CD4-positive, alpha-beta T cell (primary cell): ENCODE results near the gene COL28A1. TPM values are rescaled to one million over a fixed set of nuclear protein-coding genes. Genes with fewer than 3 reads are reported as not detected.

Experiments
- ATAC-seq: fragments of 200-7000 bp; cut with Tn5 transposase; one replicate; pipeline ENCODE4 v1.10.0; 2022; ENCODE audit warnings: mild to moderate bottlenecking; ENCODE audit not compliant: poor library complexity
- CTCF ChIA-PET: fragments of 350-600 bp; sonication (Branson Sonifier 250); formaldehyde crosslinking; loops from one replicate; lab custom pipeline; 2021; ENCODE audit warnings: antibody characterized with exemption, inconsistent platforms; lab: Charles Lee
- POLR2A ChIA-PET: fragments of 350-600 bp; sonication (Branson Sonifier 250); formaldehyde crosslinking; loops from one replicate; lab custom pipeline; 2021; ENCODE audit warnings: antibody characterized with exemption, inconsistent platforms; lab: Charles Lee
- DNase-seq, 14 experiments: peaks; one replicate each; pipeline ENCODE4 v3.0.0-alpha.2; 2013 to 2020; ENCODE audit warnings: mixed read lengths in 2 of 14
- H3K27ac ChIP-seq, 2 donors: one replicate each; pipeline versions ENCODE4 v1.5.1 to v1.7.0; 2013; ENCODE audit warnings: low read length in 2 of 2, low read depth in 1 of 2, mild to moderate bottlenecking in 1 of 2
- H3K27me3 ChIP-seq, 2 experiments: 1 replicate in 1 of 2; 2 replicates in 1 of 2; pipeline versions ENCODE4 v1.6.1 to v1.7.0; 2013; ENCODE audit warnings: low read length in 2 of 2, control low read depth in 1 of 2, mild to moderate bottlenecking in 1 of 2, moderate library complexity in 1 of 2; ENCODE audit not compliant: insufficient read depth in 2 of 2, control insufficient read depth in 1 of 2
- H3K36me3 ChIP-seq: one replicate; pipeline ENCODE4 v1.6.1; 2013; ENCODE audit warnings: low read length, control low read depth; ENCODE audit not compliant: insufficient read depth
- H3K4me1 ChIP-seq: one replicate; pipeline ENCODE4 v1.6.1; 2013; ENCODE audit warnings: low read length, control low read depth; ENCODE audit not compliant: insufficient read depth
- H3K4me3 ChIP-seq: one replicate; pipeline ENCODE4 v1.5.1; 2013; ENCODE audit warnings: mild to moderate bottlenecking, low read length, moderate library complexity
- H3K9me3 ChIP-seq, 2 experiments: 1 replicate in 1 of 2; 2 replicates in 1 of 2; pipeline versions ENCODE4 v1.6.1 to v1.7.0; 2013; ENCODE audit warnings: low read length in 2 of 2, mild to moderate bottlenecking in 2 of 2, control low read depth in 1 of 2, moderate library complexity in 1 of 2; ENCODE audit not compliant: control insufficient read depth in 1 of 2, insufficient read depth in 1 of 2
- H3K27ac Mint-ChIP-seq: one replicate; pipeline ENCODE4 v1.8.0; 2020; ENCODE audit warnings: mixed read lengths
- H3K27me3 Mint-ChIP-seq: one replicate; pipeline ENCODE4 v1.8.0; 2021; ENCODE audit warnings: mixed read lengths
- H3K36me3 Mint-ChIP-seq: one replicate; pipeline ENCODE4 v1.8.0; 2021; ENCODE audit warnings: low read depth, mixed read lengths
- H3K4me1 Mint-ChIP-seq: one replicate; pipeline ENCODE4 v1.8.0; 2021; ENCODE audit warnings: low read depth, mixed read lengths
- H3K4me3 Mint-ChIP-seq: one replicate; pipeline ENCODE4 v1.8.0; 2020; ENCODE audit warnings: mild to moderate bottlenecking, mixed read lengths
- H3K9me3 Mint-ChIP-seq: one replicate; pipeline ENCODE4 v1.8.0; 2020; ENCODE audit warnings: mixed read lengths
- intact Hi-C, 2 experiments: fragments of 100-400 bp; cut with DNase I in 1 of 2; cut with micrococcal nuclease in 1 of 2; formaldehyde crosslinking; loops; one replicate each; pipeline versions ENCODE4 v1.15.1 to v1.9.0; 2023 to 2025; cut with DNase I, micrococcal nuclease
- total RNA-seq, 174 experiments: library from RNA in 2 of 174; stranded (reverse) in 2 of 174; gene quantifications; one replicate each; pipeline ENCODE4 v1.2.3 and lab custom pipeline; 2021 to 2026
- TF ChIP-seq, protein P1 (sequence below): fragments of 200-600 bp; IDR thresholded peaks from one replicate; pipeline ENCODE4 v1.8.0; 2022; ENCODE audit warnings: antibody characterized with exemption, mild to moderate bottlenecking

COL28A1 gene
- total RNA-seq, 2 experiments from 2014 or later = 0.22 TPM; not detected in 1

DNA sequence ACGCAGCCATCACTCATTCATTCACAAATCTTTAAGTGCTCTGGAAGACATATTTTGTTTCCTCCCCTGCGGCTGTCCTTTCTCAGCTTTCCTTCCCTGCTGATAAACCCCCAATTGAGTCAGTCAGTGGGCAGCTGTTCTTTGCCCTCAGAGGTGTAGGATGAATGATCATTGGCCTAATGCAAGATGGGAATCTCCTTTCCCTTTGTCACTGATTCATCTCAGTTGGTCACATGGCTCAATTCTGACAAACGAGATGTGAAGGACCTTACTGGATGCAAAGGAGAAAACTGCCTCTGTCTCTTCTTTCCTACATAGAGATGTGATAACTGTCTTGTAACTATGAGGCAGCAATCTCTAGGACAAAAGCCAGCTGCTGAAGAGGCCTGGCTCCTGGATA lies 44.6 kb downstream of the COL28A1 start:
- TF ChIP-seq, protein P1, sequence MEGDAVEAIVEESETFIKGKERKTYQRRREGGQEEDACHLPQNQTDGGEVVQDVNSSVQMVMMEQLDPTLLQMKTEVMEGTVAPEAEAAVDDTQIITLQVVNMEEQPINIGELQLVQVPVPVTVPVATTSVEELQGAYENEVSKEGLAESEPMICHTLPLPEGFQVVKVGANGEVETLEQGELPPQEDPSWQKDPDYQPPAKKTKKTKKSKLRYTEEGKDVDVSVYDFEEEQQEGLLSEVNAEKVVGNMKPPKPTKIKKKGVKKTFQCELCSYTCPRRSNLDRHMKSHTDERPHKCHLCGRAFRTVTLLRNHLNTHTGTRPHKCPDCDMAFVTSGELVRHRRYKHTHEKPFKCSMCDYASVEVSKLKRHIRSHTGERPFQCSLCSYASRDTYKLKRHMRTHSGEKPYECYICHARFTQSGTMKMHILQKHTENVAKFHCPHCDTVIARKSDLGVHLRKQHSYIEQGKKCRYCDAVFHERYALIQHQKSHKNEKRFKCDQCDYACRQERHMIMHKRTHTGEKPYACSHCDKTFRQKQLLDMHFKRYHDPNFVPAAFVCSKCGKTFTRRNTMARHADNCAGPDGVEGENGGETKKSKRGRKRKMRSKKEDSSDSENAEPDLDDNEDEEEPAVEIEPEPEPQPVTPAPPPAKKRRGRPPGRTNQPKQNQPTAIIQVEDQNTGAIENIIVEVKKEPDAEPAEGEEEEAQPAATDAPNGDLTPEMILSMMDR = no peak
- Mint-ChIP-seq H3K27me3 (peaks cover 7% of the 10 kb centered on the region), H3K4me3 (no peak overlapping the region), H3K4me1 (no peaks in the 10 kb centered on the region), H3K36me3 (no peaks in the 10 kb centered on the region), H3K27ac (no peak overlapping the region), H3K9me3 (peaks cover 2% of the 10 kb centered on the region)
- DNase-seq (no peak), ATAC-seq (no peak)
- Histone ChIP-seq H3K4me1 (no peaks in the 10 kb centered on the region), H3K27ac (no peak overlapping the region), H3K27me3 (no peaks in the 10 kb centered on the region), H3K4me3 (no peak overlapping the region), H3K36me3 (no peaks in the 10 kb centered on the region), H3K9me3 (peaks cover 4 to 9% of the 10 kb centered on the region in 2 experiments)
- ChIA-PET CTCF (no interaction called here), POLR2A (no interaction called here)
- intact Hi-C loops = no loop called here

DNA sequence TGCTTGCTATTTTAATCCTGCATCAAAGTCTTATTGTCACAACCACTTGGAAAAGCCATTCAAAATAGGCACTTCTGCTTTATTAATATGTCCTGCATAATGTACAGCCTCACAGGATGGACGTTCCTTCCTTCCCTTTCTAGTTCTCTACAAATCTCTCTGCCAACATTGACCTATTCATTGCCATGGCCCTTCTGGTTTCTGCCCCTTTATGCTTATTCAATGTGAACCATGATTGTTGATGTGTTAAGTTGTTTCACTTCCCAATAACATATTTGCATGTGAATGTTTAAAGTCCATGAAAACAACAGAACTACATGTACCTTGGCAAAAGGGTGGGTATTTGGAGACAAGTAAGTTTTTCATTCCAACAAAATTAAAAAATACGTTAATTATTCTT lies 45.7 kb downstream of the COL28A1 start:
- H3K9me3 ChIP-seq = peaks cover 4 to 9% of the 10 kb centered on the region in 2 experiments
- intact Hi-C loops = no loop called here
- ATAC-seq (no peak), DNase-seq (no peak)
- Mint-ChIP-seq H3K27ac (no peak overlapping the region), H3K4me3 (no peak overlapping the region), H3K36me3 (no peaks in the 10 kb centered on the region), H3K9me3 (peaks cover 2% of the 10 kb centered on the region), H3K27me3 (peaks cover 7% of the 10 kb centered on the region), H3K4me1 (no peaks in the 10 kb centered on the region)
- CTCF ChIA-PET = no interaction called here
- H3K4me1 ChIP-seq = no peaks in the 10 kb centered on the region
- H3K4me3 ChIP-seq = no peak overlapping the region
- POLR2A ChIA-PET = no interaction called here
- no peaks in the 10 kb centered on the region for H3K36me3 ChIP-seq
- no peak overlapping the region for H3K27ac ChIP-seq
- no peaks in the 10 kb centered on the region for H3K27me3 ChIP-seq
- TF ChIP-seq, protein P1 = no peak

DNA sequence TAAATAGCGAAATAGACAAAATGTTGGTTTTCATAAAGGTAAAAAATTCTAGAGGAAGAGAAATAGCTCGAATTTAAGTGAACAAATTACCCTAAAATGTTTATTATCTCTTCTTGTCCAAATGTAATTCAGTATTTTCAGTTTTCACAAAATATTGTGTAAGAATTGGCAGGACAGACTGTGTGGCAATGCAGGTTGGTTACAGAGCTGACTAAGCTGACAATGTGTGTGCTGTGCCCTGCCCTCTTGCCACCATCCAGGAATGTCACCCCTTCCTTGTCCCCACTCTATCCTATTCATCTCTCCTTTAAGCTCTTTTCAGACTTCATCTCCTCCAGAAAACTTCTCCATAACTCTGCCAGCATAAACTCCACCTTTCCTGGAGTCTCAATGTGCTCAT lies 46.1 kb downstream of the COL28A1 start:
- Mint-ChIP-seq H3K9me3 (peaks cover 2% of the 10 kb centered on the region), H3K27me3 (peaks cover 7% of the 10 kb centered on the region), H3K4me3 (no peak overlapping the region), H3K27ac (no peak overlapping the region), H3K36me3 (no peaks in the 10 kb centered on the region), H3K4me1 (no peaks in the 10 kb centered on the region)
- ATAC-seq (no peak), DNase-seq (no peak)
- TF ChIP-seq, protein P1 = no peak
- CTCF ChIA-PET = interaction anchor here (1.0 to 1.3 kb wide), 2 partner anchors 11 to 14 kb away, joined by 3 to 5 read pairs; no protein-coding TSS in a partner anchor
- H3K9me3 ChIP-seq = peaks cover 4 to 9% of the 10 kb centered on the region in 2 experiments
- no peak overlapping the region for H3K4me3 ChIP-seq
- no peaks in the 10 kb centered on the region for H3K4me1 ChIP-seq
- POLR2A ChIA-PET = no interaction called here
- intact Hi-C loops = no loop called here
- H3K27me3 ChIP-seq = no peaks in the 10 kb centered on the region
- H3K36me3 ChIP-seq = no peaks in the 10 kb centered on the region
- H3K27ac ChIP-seq = no peak overlapping the region
